ENCODE measurements around the gene ZNF518A.

ZNF518A gene

DNA sequence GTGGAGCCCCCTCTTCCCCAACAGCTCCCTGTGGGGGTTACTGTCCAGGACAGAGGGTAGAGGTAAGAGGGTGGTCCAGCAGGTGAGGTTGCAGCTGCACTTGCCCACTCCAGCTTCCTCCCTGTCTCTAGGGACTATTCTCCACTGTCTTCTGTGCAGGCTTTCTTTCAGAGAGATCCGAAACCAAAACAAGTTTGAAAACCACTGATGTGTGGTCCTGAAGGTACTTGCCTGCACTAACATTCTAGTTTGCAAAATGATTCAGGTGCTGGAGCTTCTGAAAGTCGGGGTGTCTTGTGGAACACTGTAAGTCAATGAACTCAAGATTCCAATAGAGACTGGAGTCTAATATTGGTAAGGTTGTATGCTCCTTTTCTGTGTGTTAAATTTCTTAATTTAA is 78.2 kb downstream of the ZNF518A start:
- Histone ChIP-seq H3K36me3 (ENCODE audit: control insufficient read depth in 1 of 2, insufficient read depth in 2 of 2, low read length in 2 of 2) (peaks cover 0 to 5% of the 10 kb centered on the region in 2 donors), H3K27me3 (ENCODE audit: low read depth, low read length) (no peaks in the 10 kb centered on the region), H3K4me3 (ENCODE audit: low read depth in 1 of 2, low read length in 2 of 2) (no peak overlapping the region), H3K27ac (ENCODE audit: low read length) (no peak overlapping the region), H3K9me3 (ENCODE audit: control insufficient read depth in 1 of 2, low read length in 2 of 2) (no peaks in the 10 kb centered on the region), H3K4me1 (ENCODE audit: control insufficient read depth in 1 of 2, insufficient read depth in 2 of 2, low read length in 2 of 2) (no peaks in the 10 kb centered on the region)

DNA sequence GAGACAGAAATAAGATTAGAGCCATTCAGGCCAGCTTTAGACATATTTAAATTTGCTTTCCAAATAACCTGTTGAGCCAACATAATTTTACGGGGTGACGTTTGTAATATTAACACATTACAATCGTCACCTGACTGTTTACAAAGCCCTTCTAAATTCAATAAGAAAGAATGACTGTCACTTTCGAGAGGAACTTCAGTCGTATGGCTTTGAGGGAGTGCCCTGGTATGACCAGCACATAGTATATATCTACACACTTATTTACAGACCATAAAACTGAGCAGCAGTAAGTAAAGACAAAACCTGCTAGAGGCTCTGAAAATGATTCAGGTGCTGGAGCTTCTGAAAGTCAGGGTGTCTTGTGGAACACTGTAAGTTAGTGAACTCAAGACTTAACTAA is 78.8 kb downstream of the ZNF518A start:
- Histone ChIP-seq H3K36me3 (ENCODE audit: control insufficient read depth in 1 of 2, insufficient read depth in 2 of 2, low read length in 2 of 2) (peaks cover 0 to 5% of the 10 kb centered on the region in 2 donors), H3K4me1 (ENCODE audit: control insufficient read depth in 1 of 2, insufficient read depth in 2 of 2, low read length in 2 of 2) (no peaks in the 10 kb centered on the region), H3K27me3 (ENCODE audit: low read depth, low read length) (no peaks in the 10 kb centered on the region), H3K4me3 (ENCODE audit: low read depth in 1 of 2, low read length in 2 of 2) (no peak overlapping the region), H3K9me3 (ENCODE audit: control insufficient read depth in 1 of 2, low read length in 2 of 2) (no peaks in the 10 kb centered on the region), H3K27ac (ENCODE audit: low read length) (no peak overlapping the region)

DNA sequence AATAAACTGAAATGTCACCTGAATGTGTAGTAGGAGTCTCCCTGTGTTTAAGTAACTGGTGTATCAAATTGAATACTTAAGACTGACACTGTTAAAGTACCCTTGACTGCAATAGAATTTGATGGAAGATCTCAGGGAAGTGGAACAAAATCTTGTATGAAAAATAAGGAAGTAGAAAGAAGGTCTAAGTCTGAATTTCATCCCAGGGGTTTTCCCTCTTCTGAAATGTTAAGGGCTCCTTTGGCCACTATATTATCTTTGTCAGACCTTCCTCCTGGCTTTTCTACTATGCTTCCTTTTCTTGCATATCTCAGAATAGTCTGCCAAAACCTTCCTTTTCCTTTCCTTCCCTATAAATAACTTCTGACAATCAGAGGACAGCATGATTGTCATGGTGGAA is 81.7 kb downstream of the ZNF518A start:
- peaks cover 0 to 5% of the 10 kb centered on the region in 2 donors for H3K36me3 ChIP-seq (ENCODE audit: control insufficient read depth in 1 of 2, insufficient read depth in 2 of 2, low read length in 2 of 2)

DNA sequence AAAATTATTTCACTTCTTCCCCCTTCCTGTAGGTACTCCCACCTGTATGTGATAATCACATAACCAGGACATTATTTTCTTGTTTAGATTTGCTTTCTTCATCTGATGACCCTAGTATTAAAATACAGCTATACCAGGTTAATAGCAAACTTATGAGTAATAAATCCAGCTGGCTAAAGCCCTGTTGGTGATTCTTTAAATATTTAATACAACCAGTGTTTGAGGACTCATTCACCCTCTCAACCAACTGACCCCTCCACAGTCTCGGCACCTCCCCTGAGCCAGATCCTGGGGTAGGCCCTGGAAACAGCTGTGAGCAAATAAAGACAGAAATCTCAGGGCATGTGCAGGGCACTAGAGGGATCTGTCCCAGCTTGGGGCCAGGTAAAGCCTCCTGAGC is 82.8 kb downstream of the ZNF518A start:
- H3K27me3 ChIP-seq (ENCODE audit: low read depth, low read length) = no peaks in the 10 kb centered on the region
- H3K4me3 ChIP-seq (ENCODE audit: low read depth in 1 of 2, low read length in 2 of 2) = no peak overlapping the region
- peaks cover 0 to 5% of the 10 kb centered on the region in 2 donors for H3K36me3 ChIP-seq (ENCODE audit: control insufficient read depth in 1 of 2, insufficient read depth in 2 of 2, low read length in 2 of 2)

More for the DNA sequence above, 81.7 kb downstream of the ZNF518A start:
- H3K4me3 ChIP-seq (ENCODE audit: low read depth in 1 of 2, low read length in 2 of 2) = no peak overlapping the region
- H3K9me3 ChIP-seq (ENCODE audit: control insufficient read depth in 1 of 2, low read length in 2 of 2) = no peaks in the 10 kb centered on the region
- no peaks in the 10 kb centered on the region for H3K27me3 ChIP-seq (ENCODE audit: low read depth, low read length)
- H3K27ac ChIP-seq (ENCODE audit: low read length) = no peak overlapping the region
- no peaks in the 10 kb centered on the region for H3K4me1 ChIP-seq (ENCODE audit: control insufficient read depth in 1 of 2, insufficient read depth in 2 of 2, low read length in 2 of 2)

More for the DNA sequence above, 82.8 kb downstream of the ZNF518A start:
- H3K9me3 ChIP-seq (ENCODE audit: control insufficient read depth in 1 of 2, low read length in 2 of 2) = no peaks in the 10 kb centered on the region
- no peak overlapping the region for H3K27ac ChIP-seq (ENCODE audit: low read length)
- H3K4me1 ChIP-seq (ENCODE audit: control insufficient read depth in 1 of 2, insufficient read depth in 2 of 2, low read length in 2 of 2) = no peaks in the 10 kb centered on the region

Measured in muscle layer of duodenum (tissue), 2 donors.